ENCODE results near the gene PRDM15. TPM values are rescaled to one million over a fixed set of nuclear protein-coding genes. Genes with fewer than 3 reads are reported as not detected.

The PRDM15 gene
- total RNA-seq, 3 donors from 2014 or later (not counting 1 experiment from before 2014, with no cell fraction given) = 11.4 to 13.5 (median 11.9) TPM

DNA sequence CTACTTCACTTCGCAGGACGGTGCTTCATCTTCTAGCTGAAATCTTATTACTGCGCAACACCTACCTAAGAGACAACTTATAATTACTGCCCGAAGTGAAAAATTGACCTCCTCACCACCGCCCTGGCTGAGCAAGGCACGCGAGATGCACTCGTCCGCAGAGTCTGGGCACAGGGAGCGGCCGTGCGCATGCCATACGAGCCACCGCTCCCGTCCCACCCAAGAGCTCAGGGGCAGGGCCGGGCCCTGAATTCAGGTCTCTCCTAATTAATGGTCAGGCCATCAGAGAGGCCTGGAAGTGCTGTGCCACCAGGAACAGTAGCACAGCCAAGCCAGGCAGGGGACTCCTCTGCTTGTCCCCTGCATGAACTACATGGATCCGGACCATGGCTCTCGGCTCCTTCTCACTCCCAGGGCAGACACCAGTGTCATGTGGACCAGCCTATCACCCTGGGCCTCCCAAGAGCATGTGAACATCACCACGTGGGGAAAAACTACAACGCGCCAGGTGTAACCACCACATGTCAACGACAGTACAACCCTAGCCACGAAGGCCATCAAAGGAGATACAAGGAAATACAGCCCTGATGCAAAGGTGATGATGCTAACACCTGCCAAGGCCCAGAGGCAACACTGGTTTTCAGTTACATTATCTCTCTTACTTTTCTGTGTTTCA lies 123.7 kb downstream of the PRDM15 start:
- no peak for ATAC-seq
- H3K27ac Mint-ChIP-seq = no peak overlapping the region
- H3K27me3 ChIP-seq (ENCODE audit: control insufficient read depth, insufficient read depth, low read length) = peaks cover 4% of the 10 kb centered on the region

DNA sequence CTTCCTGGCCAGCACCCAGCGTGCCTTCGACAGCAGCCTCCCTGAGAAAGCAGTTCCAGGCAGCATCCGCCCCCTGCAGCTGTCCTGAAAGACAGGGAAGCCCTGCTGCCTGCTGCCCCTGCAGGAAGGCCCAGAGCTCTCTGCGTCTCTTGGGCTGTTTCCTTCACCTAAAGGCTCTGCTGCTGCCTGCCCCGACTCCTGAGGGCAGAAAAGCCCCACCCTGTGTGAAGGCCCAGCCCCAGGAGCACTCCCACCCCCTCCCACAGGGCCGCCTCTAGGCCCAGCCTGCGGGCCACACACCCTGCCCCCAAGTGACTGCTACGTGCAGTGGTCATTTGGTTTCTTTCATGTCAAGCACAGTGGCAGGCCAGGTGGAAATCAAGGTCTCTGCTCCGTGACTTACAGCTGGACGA lies 124.7 kb downstream of the PRDM15 start:
- intact Hi-C loops (cut with micrococcal nuclease) = no loop called here
- TF ChIP-seq, protein P1, sequence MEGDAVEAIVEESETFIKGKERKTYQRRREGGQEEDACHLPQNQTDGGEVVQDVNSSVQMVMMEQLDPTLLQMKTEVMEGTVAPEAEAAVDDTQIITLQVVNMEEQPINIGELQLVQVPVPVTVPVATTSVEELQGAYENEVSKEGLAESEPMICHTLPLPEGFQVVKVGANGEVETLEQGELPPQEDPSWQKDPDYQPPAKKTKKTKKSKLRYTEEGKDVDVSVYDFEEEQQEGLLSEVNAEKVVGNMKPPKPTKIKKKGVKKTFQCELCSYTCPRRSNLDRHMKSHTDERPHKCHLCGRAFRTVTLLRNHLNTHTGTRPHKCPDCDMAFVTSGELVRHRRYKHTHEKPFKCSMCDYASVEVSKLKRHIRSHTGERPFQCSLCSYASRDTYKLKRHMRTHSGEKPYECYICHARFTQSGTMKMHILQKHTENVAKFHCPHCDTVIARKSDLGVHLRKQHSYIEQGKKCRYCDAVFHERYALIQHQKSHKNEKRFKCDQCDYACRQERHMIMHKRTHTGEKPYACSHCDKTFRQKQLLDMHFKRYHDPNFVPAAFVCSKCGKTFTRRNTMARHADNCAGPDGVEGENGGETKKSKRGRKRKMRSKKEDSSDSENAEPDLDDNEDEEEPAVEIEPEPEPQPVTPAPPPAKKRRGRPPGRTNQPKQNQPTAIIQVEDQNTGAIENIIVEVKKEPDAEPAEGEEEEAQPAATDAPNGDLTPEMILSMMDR (IDR thresholded peaks at IDR 0.05) = no peak
- no peaks in the 10 kb centered on the region for H3K4me1 ChIP-seq (ENCODE audit: control insufficient read depth, insufficient read depth, low read length)
- Mint-ChIP-seq H3K9me3 (no peaks in the 10 kb centered on the region), H3K27ac (no peak overlapping the region), H3K4me1 (no peaks in the 10 kb centered on the region), H3K4me3 (no peak overlapping the region), H3K36me3 (no peaks in the 10 kb centered on the region), H3K27me3 (ENCODE audit: low read depth in 2 of 2) (peaks cover 2 to 5% of the 10 kb centered on the region in 2 donors)
- DNase-seq (no peak), ATAC-seq (no peak)
- H3K27ac ChIP-seq (ENCODE audit: low read length) = no peak overlapping the region
- no peak overlapping the region for H3K4me3 ChIP-seq (ENCODE audit: low read length)
- 72% methylated on average over 10 of the region's 10 CpGs for WGBS (ENCODE audit: insufficient coverage)
- no peaks in the 10 kb centered on the region for H3K27me3 ChIP-seq (ENCODE audit: control insufficient read depth, insufficient read depth, low read length)
- no peaks in the 10 kb centered on the region for H3K36me3 ChIP-seq (ENCODE audit: control insufficient read depth, insufficient read depth, low read length)
- H3K9me3 ChIP-seq (ENCODE audit: control insufficient read depth, insufficient read depth, low read length) = no peaks in the 10 kb centered on the region

More for the DNA sequence above, 123.7 kb downstream of the PRDM15 start:
- 86% methylated on average over 23 of the region's 23 CpGs for WGBS (ENCODE audit: insufficient coverage)
- Histone ChIP-seq H3K4me1 (ENCODE audit: control insufficient read depth, insufficient read depth, low read length) (peaks cover 2% of the 10 kb centered on the region), H3K36me3 (ENCODE audit: control insufficient read depth, insufficient read depth, low read length) (no peaks in the 10 kb centered on the region), H3K9me3 (ENCODE audit: control insufficient read depth, insufficient read depth, low read length) (no peaks in the 10 kb centered on the region), H3K4me3 (ENCODE audit: low read length) (no peak overlapping the region), H3K27ac (ENCODE audit: low read length) (no peak overlapping the region)
- TF ChIP-seq, protein P1 (IDR thresholded peaks at IDR 0.05) = no peak
- H3K9me3 Mint-ChIP-seq = no peaks in the 10 kb centered on the region
- intact Hi-C loops (cut with micrococcal nuclease) = no loop called here
- peaks cover 11% of the 10 kb centered on the region in 2 donors for H3K27me3 Mint-ChIP-seq (ENCODE audit: low read depth in 2 of 2)
- no peaks in the 10 kb centered on the region for H3K36me3 Mint-ChIP-seq
- H3K4me3 Mint-ChIP-seq = no peak overlapping the region
- H3K4me1 Mint-ChIP-seq = peaks cover 0 to 1% of the 10 kb centered on the region in 2 donors
- DNase-seq = no peak

DNA sequence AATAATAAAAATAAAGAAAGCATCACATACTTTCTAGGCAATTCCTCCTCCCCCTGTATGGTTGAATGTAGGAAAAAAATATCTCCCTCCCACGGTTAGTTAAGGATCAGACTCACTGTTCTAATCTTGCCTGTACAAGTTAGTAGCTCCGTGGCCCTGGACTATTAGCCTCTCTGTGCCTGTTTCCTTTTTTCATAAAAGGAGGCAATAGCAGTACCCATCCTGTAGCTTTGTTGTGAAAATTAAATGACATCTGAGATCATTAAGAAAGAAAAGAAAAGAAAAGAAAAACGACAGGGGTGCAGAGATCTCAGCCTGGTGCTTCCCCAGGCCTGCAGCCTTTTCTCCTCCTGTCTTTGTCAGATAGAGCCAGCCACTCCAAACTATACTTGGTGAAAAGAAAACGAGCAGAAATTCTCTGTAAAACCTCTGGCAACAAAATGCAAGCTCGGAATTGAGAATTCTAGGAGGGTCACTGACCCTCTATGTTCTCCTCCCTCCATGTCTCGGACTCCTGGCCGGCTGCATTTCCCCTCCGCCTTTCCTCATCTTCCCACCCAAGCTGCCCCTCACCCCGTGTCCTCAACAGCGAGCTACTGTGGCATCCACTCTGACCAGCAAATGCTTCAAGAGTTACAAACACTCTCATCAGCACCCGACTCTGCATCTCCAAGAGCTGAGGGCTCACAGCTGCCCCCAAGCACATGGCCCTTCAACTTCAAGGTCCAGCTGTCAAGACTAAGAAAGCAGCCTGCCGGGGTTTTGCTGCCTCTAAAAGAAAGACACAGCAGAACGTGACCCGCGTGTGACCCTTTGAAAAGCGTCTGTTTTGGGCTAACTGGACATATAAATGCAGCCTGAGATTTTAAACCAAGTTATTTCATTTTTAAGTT lies 125.9 kb downstream of the PRDM15 start:
- Mint-ChIP-seq H3K27ac (no peak overlapping the region), H3K4me3 (no peak overlapping the region), H3K9me3 (no peaks in the 10 kb centered on the region), H3K36me3 (no peaks in the 10 kb centered on the region), H3K4me1 (no peaks in the 10 kb centered on the region), H3K27me3 (ENCODE audit: low read depth in 2 of 2) (peaks cover 0 to 2% of the 10 kb centered on the region in 2 donors)
- Histone ChIP-seq H3K4me3 (ENCODE audit: low read length) (no peak overlapping the region), H3K9me3 (ENCODE audit: control insufficient read depth, insufficient read depth, low read length) (no peaks in the 10 kb centered on the region), H3K4me1 (ENCODE audit: control insufficient read depth, insufficient read depth, low read length) (no peaks in the 10 kb centered on the region), H3K36me3 (ENCODE audit: control insufficient read depth, insufficient read depth, low read length) (no peaks in the 10 kb centered on the region), H3K27ac (ENCODE audit: low read length) (no peak overlapping the region), H3K27me3 (ENCODE audit: control insufficient read depth, insufficient read depth, low read length) (no peaks in the 10 kb centered on the region)
- ATAC-seq (no peak), DNase-seq (no peak)
- 85% methylated on average over 16 of the region's 16 CpGs for WGBS (ENCODE audit: insufficient coverage)
- intact Hi-C loops (cut with micrococcal nuclease) = no loop called here
- TF ChIP-seq, protein P1 (IDR thresholded peaks at IDR 0.05) = no peak
